CD4-positive, alpha-beta T cell treated with Interleukin-21 for 1 hour (primary cell): ENCODE data around the gene ZBTB7C.

Experiments used
- DNase-seq: peaks from one replicate; pipeline ENCODE4 v3.0.0-alpha.2; 2020

The ZBTB7C gene

DNA sequence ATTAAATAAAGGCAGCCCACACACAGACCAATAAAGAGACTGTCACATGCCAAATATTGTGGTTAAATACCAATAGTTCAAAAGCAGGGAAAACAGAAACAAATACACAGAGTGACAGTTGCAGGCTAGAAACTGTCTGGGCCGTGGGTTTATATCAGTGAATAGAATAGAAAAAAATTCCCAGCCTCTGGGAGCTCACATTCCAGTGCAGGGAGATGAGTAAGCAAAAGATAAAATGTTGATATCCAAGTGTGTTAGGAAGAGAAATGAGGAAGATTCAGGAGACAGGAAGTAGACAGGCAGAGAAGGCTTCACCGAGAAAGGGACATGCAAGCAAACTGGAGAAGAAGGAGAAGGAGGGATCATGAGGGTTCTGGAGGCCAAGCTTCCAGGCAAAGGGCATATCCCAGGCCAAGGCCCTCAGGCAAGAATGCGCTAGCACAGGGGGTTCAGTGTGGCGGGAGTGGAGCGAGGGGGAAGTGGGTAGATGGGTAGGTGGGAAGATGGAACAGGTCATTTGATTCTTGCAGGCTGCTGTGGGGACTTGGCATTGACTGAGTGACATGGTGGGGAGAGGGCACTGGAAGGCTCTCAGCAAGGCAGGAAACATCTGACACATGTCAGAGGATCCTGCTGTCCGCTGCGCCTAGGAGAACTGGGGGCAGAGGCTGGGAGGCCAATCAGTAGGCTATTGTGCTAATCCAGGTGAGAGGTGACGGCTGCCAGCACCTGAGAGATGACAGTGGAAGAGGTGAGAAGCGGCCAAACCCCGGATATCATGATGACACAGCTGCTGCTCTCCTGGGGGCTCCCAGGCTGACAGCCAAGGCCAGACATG is 89.2 kb downstream of the ZBTB7C start:
- DNase-seq, result no peak

DNA sequence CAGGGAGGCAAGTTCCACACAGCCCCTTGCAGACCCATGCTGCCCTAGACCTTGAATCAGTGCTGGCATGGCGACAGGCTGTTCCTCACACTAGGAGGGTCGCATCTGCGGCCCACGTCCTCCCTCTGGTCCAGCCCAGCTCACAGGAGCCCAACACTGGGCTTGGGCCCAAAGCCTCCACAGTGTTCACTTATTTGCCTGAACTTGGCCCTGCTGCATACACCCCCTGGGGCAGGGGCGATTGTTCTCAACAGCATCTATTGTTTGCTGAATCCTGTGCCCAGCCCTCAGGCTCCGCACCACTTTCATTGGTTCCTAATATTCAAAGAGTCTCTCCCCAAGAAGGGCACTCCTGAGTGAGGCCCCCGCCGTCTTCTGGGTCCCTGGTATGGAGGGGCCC is 90.7 kb downstream of the ZBTB7C start:
- no peak for DNase-seq

DNA sequence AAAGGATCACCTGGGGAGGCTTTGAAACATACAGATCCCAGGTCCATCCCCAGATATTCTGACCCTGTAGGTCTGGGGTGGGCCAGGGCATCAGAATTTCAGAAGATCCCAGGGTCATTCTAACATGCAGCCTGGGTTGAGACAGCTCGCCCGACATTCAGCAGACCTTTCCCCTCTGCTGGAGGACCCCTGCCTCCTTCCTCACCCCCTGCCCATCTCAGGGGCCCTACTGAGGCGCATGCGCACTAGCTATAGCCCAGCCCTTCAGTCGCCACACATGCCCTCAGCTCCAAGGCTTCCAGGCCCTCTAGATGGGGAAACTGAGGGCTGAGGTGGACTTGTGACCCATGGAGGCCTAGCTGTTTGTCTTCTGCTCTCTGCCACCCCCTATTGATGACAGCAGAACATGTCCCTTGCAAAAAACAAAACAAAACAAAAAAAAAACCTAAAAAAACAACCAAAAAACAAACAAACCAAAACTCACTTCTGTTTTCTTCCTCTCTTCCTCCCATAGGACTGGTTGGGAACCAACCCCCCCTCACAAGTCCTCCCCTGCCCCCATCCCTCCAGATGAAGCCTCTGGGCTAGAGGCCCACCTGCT is 91.3 kb downstream of the ZBTB7C start:
- DNase-seq, result no peak

DNA sequence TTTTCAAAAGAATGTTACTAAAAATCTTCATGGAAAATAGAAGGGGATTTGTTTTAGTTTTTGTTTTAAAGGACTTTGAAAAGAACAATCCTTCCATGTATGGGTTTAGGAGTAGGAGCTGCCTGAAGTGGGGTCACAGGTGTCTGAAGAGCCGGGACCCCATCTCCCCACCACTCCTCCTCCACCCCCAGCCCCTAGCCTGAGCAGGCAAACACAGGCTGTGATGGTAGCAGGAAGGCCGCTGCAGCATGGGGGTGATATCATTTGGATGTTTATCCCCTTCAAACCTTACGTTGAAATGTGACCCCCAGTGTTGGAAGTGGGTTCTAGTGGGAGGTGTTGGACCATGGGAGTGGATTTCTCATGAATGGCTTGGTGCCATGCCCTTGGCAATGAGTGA is 93.0 kb downstream of the ZBTB7C start:
- no peak for DNase-seq

DNA sequence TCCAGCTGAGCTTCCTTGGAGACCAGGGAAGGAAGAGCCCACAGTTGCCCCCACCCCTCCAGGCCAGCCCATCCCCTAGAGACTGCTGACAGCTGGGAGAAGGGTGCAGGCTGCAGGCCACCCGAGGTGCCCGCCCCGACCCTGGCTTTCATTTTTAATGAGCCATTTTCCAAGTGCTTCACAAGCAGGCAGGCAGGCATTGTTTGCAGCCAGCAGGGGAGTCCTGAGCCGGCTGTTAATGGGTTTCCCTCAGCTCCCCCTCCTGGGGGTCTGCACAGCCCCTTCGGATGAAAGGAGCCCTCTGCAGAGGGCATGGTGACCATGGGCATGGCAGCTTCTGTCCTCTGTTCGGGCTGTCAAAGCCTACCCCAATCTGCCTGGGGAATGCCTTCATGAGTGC is 94.5 kb downstream of the ZBTB7C start:
- no peak for DNase-seq

DNA sequence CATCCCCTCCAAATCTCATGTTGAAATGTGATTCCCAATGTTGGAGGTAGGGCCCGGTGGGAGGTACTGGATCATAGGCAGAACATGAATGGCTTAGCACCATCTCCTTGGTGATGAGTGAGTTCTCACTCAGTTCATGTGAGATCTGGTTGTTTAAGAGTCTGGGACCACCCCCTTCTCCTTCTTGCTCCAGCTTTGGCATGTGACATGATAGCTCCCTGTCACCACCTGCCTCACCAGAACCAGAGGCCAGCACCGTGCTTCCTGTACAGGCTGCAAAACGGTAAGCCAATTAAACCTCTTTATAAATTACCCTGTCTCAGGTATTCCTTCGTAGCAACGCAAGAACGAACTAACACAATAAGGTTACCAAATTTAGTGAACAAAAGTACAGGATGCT is 95.4 kb downstream of the ZBTB7C start:
- DNase-seq, result no peak

DNA sequence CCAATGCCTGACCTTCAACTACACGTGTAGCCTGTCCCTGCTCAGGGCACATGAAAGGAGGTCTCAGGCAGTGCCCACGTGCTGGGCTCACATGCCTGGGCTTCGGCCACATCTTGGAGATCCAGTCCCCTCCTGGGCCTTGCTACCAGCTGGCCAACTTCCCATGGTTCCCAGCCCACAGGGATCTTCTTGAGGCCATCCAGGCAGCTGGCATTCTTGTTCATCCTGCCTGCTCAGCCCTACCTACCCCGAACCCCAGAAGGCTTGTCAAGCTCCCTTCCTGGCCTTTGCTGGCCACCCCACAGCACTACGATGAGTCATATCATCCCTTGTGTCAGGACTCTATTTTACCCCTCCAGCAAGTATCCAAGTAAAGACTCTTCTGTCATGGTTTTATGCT is 97.1 kb downstream of the ZBTB7C start:
- DNase-seq, result no peak

DNA sequence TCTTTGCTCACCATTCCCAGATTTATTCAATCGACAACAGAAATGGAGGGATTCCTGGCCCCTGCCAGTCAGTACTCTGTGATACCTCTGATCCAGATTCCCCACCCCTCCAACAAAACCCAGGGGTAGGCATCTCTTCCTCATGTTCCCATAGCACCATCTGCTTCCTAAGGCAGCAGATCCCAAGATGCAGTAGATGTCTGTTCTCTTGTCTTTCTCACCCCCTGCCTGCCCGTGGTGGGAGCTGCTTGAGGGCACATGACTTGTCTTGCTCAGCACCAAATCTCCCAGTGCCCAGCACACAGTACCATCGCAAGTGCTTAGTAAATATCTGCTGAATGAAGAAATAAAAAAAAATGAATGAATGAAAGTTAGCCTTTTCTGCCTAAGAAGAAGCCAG is 98.2 kb downstream of the ZBTB7C start:
- no peak for DNase-seq

DNA sequence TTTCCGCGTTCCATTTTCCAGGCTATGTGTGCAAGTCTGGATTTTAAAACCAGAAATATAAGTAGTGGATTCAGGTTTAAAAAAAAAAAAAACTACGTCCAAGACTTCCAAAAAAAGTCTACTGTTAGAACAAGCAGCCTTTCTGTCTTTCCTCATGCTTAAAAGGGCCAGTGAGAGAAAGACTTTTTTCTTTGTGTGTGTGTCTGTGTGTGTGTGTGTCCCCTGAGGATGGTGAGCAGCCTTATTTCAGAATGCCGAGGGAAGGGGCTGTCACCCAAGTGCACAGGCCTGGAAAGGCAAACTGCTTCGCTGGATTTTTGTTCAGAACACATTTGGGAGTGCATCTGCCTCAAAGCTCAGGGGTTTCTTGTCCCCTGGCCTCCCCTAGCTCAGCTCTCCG is 98.8 kb downstream of the ZBTB7C start:
- DNase-seq, result no peak

DNA sequence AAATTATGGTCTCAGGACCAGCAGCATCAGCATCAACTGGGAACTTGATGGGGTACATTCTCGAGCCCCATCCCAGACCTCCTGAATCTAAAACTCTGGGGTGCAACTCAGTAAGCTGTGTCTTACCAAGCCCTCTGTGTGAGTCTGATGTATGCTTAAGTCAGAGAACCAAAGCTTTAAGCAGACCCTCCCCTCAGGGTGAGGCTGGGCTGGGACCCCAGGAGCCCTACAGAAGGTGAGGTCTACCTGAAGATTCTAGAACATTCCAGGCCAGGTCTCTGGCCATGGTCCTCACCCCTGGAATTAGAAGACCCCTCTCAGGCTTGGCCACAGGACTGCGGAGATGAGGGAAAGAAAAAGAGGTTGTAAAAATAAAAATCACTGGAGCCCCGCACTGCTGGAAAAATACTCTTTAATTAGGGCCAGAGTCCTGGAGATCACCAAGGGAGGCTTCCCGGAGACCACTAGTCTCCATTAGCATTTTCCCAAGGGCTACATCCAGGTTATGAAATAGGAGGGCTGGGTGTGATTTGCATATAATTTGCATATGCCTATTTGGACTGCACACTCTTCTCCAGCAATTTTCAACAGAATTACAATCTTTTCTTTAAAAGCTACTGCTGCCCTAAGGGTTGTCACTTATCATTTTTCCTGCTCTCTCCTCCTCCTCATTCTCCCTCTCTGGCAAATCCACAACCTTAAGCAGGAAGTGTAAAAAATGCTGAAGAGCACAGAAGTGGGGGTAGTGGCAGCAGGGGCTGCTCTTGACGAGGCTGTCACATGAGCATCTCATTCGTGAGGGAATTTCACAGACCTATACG is 100.2 kb downstream of the ZBTB7C start:
- no peak for DNase-seq

DNA sequence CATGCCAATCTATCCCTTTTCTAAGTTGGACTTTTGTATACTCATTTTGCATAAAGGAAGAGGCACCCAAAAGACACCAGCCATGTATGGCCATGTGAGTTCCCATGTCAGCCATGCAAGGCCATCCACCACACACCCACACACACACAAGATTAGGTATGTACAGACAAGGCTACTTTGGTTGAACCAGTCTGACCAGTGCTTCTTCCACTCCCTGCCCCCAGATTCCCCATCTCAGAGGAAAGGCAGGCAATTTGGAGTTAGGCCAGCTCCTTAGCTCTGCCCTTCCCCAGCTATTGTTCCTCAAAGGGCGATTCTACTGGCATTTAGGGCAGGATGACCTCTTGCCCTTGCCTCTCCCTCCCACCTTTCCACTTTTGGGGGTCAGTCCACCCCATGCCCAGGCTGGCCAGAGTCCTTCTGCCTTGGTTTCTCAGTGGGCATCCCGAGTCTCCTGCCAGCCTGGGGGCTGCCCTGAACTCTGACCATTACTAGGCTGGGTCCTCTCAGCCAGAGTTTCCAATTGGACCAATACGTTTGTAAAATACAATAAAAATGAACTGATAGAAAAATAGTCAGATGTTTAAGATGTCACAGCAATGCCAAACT is 101.1 kb downstream of the ZBTB7C start:
- no peak for DNase-seq

DNA sequence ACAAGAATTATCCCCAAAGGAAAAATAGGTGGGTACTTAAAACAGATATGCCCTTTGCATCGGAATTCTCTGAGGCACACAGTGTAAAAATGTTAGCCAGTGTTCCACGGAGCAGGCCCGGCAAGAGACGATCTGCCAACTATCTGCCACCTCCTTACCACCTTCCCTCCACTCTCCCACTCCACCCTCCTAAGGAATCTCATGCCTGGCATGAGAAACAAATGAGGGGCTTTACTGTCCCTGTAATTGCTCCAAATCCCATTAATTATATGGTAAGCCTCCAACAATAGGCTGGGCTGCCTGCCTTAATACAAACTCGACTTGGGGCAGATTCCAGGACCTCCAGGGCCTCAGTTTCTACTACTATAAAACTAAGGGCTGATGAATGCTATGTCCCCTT is 102.3 kb downstream of the ZBTB7C start:
- DNase-seq, result no peak

DNA sequence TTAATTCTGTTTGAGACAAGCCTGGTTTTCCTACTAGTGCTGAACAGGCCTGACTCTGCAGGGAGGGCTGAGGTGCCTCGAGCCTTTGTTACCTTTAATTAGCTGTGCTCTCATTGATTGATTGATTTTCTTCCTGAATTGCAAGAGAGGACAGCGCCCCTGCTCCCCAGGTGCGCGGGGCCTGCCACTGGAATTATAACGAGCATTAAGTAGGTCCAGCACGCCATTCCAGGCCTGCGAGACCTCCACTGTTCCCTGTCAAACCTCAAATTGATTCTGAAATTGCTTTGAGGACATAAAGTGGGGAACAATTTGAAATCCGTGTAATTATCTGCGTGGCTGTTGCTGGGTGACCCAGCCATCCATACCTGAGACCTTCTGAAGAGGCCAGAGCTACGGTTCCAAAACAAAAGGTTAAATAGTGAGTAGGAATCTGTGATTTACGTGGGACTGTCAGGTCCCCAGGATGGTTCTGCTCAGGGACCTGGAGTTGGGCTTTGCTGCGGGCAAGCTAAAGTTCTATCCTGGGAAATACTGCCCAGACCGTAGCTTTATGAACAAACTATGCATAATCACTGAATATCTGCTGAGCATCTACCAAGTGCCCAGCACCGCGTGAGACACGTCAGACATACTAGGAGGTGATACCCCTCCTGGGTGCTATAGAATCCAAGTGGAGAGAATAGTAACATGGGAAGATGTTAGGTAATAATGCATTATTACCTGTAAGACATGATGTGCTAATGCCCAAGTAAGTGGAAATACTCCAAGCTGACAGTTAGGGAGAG is 104.1 kb downstream of the ZBTB7C start:
- DNase-seq, result no peak

DNA sequence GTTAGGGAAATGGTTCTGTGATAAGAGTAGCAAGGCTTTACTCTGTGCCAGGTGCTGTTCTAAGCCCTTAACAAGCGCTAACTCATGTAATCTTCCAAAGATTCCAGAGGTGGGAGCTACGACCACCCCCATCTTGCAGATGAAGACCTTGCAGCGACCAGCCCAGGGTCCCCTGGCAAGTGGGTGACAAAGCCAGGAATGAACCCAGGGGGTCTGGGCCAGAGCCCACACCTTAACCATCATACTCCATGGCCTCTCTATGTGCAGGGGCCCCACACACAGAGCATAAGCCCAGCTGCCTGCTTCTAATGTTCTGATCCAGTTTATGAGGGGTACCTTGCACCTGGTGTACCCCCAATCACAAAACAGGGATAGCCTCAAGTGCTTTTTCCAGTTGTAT is 105.3 kb downstream of the ZBTB7C start:
- no peak for DNase-seq

DNA sequence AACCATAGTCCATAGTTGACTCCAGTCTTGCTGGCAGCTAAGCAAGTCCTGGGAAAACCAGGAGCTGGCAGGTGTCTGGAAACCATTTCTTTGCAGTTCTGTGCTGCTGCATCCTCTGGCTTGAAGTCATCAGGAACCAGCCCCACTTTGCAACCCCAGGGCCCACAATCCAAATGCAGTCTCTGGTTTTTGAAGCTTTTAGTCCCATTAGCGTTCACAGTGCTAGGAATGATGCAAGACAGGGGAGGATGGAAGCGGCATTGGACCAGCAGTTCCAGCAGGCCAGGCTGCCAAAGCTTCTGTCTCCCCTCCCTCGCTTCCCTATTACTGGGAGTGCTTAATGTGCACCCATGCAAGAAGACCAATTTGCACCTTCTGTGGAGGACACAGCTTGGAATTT is 106.4 kb downstream of the ZBTB7C start:
- DNase-seq, result no peak

DNA sequence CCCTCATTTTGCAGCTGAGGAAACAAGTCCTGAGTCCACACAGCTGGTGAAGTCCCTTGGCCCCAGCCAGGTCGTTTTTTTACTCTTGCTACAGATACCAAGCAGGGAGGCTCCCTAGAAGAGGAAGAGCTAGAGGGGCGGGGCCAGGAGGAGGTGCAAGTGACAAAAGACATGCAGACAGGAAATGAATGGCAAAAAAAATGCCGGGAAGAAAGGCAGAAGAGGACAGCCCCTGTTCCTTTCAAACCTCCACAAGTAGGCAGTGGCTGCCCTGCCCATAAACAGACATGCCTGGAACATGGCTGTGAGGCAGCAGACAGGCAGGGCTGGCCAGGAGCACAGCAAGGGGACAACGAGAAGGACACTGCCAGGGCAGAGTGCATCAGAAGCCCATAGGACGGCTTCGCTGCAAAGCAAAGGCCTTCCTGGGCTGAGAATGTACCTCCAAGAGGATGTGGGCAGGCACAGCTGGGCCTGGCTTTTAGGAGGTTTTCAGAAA is 108.7 kb downstream of the ZBTB7C start:
- no peak for DNase-seq

DNA sequence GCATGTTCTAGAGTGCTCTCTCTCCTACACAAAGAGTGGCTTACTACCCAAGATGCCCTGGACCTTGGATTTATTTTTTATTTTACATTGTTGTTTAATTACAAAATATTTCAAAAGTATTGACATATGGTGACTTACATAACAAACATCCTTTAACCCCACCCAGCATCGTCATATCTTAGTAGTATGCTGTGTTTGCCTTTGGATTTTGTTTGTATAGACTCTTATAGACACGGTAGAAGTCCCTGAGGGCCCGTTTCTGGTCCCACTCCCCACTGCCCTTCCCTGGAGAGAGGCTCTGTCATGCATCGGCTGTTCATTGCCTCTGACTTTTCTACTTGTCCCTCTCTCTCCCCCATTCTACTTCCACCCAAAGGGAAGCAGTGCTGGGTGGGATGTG is 112.0 kb downstream of the ZBTB7C start:
- no peak for DNase-seq

DNA sequence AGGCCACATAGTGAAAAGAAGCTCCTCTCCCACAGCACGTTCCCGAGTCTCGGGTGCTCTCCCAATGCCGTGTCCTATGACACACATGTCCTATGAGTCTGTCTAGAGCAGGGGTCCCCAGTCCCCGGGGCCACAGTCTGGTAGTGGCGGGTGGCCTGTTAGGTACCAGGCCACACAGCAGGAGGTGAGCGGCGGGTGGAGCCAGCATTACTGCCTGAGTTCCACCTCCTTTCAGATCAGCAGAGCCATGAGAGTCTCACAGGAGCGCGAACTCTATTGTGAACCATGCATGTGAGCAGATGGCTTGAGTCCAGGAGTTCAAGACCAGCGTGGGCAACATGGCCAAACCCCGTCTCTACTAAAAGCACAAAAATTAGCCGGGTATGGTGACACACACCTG is 112.6 kb downstream of the ZBTB7C start:
- DNase-seq, result no peak

DNA sequence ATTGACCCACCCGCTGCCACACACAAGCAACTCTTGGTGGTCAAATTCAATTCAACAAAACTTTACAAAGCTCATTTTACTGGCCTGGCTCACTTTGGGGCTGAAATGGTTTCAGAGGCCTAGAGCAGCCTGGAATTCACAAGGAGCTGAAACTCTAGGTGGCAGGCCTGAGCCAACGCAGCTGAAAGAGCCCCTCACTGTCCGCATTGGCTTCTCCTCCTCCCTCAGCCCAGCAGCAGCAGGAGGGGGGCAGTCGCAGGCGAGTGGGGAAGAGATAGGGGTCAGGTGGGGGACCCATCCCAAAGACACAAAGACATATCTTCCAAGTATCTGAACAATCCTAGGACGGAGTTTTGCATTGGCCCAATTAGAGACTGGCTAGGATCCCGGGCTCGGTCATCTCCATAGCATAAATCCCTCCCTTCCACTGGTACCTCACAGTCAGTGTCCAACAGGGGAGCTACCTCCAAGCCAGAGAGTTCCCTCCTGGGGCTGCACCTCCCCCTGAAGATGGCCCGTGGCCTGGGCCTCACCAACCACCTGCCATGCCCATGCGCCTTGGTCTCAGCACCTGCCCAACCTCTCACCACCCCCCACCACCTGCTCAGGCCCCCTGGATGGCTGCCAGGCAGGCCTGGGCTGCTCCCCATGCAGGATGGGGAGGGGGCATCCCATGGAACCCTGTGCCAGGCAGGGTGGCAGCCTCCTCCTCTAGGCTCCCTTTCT is 113.4 kb downstream of the ZBTB7C start:
- DNase-seq, result no peak

DNA sequence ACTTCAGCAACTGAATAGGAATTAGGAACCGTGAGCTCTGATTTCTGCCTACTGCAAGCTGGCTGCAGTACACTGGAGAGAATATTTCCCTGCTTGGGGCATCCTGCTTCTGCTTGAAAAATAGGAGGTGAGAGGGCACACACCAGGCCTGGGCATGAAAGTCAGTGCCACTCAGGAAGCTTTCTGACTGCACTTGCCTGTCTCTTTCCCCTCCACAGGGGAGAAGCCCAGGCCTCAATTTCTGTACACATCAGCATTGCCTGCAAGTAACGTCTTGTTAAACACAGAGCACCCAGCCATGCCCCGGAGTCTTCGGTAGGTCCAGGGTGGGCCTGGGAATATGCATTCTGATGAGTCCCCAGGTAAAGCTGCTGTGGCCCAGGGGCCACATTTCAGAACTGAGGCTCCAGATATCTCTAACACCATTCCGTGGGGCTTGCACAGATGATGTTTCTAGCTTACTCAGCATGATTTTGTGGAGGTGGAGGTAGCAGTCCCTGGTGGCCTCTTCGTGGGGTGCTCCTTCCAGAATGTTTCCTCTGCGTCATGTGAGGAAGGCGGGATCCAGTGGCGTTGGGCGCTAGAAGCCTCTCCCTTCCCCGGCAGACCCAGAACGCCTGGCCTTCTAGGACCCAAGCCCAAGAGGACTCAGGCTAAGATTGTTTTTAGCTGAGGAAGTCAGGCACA is 114.1 kb downstream of the ZBTB7C start:
- DNase-seq, result no peak
